GM10248 (cell line): ENCODE data around the gene CDC42BPB.

Experiments used
- CTCF ChIA-PET: fragments of 300-600 bp; sonication (Branson Sonifier 250); formaldehyde crosslinking; extraction: SDS; loops from one replicate; lab custom pipeline; 2021; ENCODE audit warnings: antibody characterized with exemption; lab: Yijun Ruan, JAX
- POLR2A ChIA-PET: fragments of 350-650 bp; sonication (Branson Sonifier 250); formaldehyde crosslinking; extraction: SDS; loops from one replicate; lab custom pipeline; 2020; ENCODE audit warnings: antibody characterized with exemption; lab: Yijun Ruan, JAX
- DNase-seq: peaks from one replicate; pipeline ENCODE4 v3.0.0; 2012; ENCODE audit errors: extremely low spot score
- TF ChIP-seq, protein P1 (sequence below): IDR thresholded peaks from 2 replicates; pipeline ENCODE4 v1.5.1; 2012; ENCODE audit warnings: mild to moderate bottlenecking, low read depth; ENCODE audit errors: extremely low read depth, missing control alignments, control extremely low read depth

CDC42BPB gene

GRCh38 chr14:102986810-102987579 lies 70.4 kb downstream of the CDC42BPB start:
- CTCF ChIA-PET: interaction anchor here (0.9 to 1.2 kb wide), 2 partner anchors 12 to 13 kb away, joined by 3 to 5 read pairs; no protein-coding TSS in a partner anchor
- no peak for DNase-seq
- POLR2A ChIA-PET: no interaction called here
- TF ChIP-seq, protein P1, sequence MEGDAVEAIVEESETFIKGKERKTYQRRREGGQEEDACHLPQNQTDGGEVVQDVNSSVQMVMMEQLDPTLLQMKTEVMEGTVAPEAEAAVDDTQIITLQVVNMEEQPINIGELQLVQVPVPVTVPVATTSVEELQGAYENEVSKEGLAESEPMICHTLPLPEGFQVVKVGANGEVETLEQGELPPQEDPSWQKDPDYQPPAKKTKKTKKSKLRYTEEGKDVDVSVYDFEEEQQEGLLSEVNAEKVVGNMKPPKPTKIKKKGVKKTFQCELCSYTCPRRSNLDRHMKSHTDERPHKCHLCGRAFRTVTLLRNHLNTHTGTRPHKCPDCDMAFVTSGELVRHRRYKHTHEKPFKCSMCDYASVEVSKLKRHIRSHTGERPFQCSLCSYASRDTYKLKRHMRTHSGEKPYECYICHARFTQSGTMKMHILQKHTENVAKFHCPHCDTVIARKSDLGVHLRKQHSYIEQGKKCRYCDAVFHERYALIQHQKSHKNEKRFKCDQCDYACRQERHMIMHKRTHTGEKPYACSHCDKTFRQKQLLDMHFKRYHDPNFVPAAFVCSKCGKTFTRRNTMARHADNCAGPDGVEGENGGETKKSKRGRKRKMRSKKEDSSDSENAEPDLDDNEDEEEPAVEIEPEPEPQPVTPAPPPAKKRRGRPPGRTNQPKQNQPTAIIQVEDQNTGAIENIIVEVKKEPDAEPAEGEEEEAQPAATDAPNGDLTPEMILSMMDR: no peak

GRCh38 chr14:102985665-102986064 lies 71.7 kb downstream of the CDC42BPB start:
- TF ChIP-seq, protein P1: no peak
- POLR2A ChIA-PET: no interaction called here
- DNase-seq: peak; percentile 78
- CTCF ChIA-PET: interaction anchor here (0.6 kb wide), 1 partner anchor 14 kb away, joined by 3 read pairs; no protein-coding TSS in a partner anchor

DNA sequence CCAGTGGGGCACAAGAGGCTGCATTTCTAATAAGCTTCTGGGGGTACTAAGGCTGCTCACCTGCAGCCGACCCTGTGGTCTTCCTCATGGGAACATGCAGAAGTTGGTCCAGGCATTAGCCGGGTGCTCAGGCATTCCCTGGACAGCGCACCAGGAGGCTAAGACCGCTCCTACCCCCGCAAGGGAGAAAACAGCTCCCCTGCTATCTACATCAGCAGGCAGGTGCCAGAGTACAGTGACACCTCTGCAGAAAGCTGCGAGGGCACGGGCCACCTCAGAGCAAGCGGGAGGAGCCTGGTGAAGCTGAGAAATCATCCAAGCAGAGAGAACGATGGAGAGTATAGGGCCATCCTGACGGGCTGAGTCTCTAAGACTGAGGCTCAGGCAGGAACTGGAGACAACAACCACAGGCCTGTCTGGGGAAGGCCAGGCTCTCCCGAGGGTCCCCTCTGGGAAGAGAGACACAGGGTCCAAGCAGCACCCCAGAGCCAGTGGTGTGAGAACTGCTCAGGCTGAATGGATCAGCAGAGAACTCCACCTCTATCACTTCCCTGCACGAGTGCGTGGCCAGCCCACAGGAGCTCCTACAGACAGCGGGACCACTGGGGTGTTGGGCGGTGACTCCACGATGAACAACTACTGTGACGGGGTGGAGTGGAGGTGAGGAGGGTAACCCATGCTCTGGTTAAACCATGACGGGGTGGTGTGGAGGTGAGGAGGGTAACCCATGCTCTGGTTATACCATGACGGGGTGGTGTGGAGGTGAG lies 72.8 kb downstream of the CDC42BPB start:
- TF ChIP-seq, protein P1: no peak
- no peak for DNase-seq
- POLR2A ChIA-PET: no interaction called here
- CTCF ChIA-PET: no interaction called here

DNA sequence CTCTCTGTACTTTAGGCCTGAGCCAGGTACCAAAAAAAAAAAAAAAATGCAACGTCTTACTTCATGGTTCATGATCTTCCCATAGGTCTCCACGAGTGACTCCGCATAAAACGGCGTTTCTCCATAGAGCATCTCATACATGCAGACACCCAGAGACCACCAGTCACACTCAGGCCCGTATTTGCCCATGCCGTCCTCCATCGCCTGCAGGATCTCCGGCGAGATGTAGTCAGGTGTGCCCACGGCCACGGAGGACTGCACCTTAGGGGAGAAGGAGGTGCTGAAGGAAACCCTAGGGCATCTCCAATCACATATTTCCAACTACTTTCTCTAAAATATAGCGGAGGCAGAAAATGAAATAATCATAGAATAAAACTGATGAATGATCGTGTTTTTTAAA lies 73.9 kb downstream of the CDC42BPB start:
- CTCF ChIA-PET: no interaction called here
- POLR2A ChIA-PET: no interaction called here
- no peak for DNase-seq
- TF ChIP-seq, protein P1: no peak

DNA sequence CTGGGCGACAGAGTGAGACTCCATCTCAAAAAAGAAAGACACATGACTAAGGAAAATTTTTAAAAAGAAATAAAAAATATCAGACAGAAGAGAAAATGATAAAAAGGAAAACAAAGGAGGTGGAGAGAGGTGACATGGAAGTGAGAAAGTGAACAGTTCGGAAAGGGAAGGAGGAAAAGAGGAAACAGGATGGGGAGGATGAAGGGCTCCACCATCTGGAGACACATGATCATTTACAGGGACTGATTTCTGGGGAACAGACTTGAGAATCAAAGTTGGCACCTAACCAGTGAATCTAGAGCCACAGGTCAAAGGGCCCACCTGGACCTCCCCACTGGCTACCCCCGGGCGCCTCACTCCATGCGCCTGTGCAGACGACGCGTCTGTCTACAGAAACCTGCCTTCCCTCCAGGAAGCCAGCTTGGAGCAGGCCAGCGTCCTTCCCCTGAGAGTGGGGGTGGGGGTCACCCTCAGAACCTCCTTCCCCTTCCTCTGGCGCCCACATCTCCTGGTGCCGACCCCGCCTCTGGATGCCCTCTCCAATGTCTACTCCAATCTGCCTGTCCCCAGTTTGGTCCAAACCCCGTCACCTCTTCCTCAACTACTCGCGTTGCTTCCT lies 74.4 kb downstream of the CDC42BPB start:
- POLR2A ChIA-PET: no interaction called here

More for the DNA sequence above, 74.4 kb downstream of the CDC42BPB start:
- CTCF ChIA-PET: no interaction called here
- TF ChIP-seq, protein P1: no peak
- no peak for DNase-seq
